ENCODE data around the gene DLGAP1.
A peak's percentile ranks its signal among the peaks of the same experiment; 100 is the strongest.

DLGAP1 gene

GRCh38 chr18:3593904-3594759 is 861.0 kb downstream of the DLGAP1 start:
- Histone ChIP-seq H3K4me2 (ENCODE audit: low read length) (peak overlapping the region; percentile 99), H3K36me3 (replicated peaks; ENCODE audit: low read depth, low read length) (peaks cover 15% of the 10 kb centered on the region), H3K4me1 (ENCODE audit: low read length) (peaks cover 71% of the 10 kb centered on the region), H4K20me1 (ENCODE audit: insufficient read depth, low read length) (no peaks in the 10 kb centered on the region), H3K27me3 (ENCODE audit: low read depth, low read length) (no peaks in the 10 kb centered on the region), H3K9me3 (ENCODE audit: insufficient read depth, low read length) (no peaks in the 10 kb centered on the region), H2AFZ (ENCODE audit: low read depth, low read length) (no peak overlapping the region), H3K27ac (ENCODE audit: low read length) (peak overlapping the region; percentile 99), H3K79me2 (ENCODE audit: low read length) (peaks cover 51% of the 10 kb centered on the region), H3K9ac (ENCODE audit: low read length) (peak overlapping the region; percentile 100), H3K4me3 (ENCODE audit: low read length) (peak overlapping the region; percentile 85)
- TF ChIP-seq EZH2phosphoT487 (IDR thresholded peaks at IDR 0.05; ENCODE audit: low read depth) (no peak), CTCF (IDR thresholded peaks at IDR 0.05; ENCODE audit: low read depth, low read length) (peak; percentile 72)

- Histone ChIP-seq H2AFZ (ENCODE audit: low read depth, low read length) (no peak overlapping the region), H3K4me2 (ENCODE audit: low read length) (peak overlapping the region; percentile 87), H3K4me1 (ENCODE audit: low read length) (peaks cover 73% of the 10 kb centered on the region), H4K20me1 (ENCODE audit: insufficient read depth, low read length) (no peaks in the 10 kb centered on the region), H3K9me3 (ENCODE audit: insufficient read depth, low read length) (no peaks in the 10 kb centered on the region), H3K27ac (ENCODE audit: low read length) (peak overlapping the region; percentile 99), H3K4me3 (ENCODE audit: low read length) (peak overlapping the region; percentile 85), H3K36me3 (replicated peaks; ENCODE audit: low read depth, low read length) (peaks cover 14% of the 10 kb centered on the region), H3K27me3 (ENCODE audit: low read depth, low read length) (no peaks in the 10 kb centered on the region), H3K79me2 (ENCODE audit: low read length) (peaks cover 44% of the 10 kb centered on the region), H3K9ac (ENCODE audit: low read length) (peak overlapping the region; percentile 100)
- TF ChIP-seq CTCF (IDR thresholded peaks at IDR 0.05; ENCODE audit: low read depth, low read length) (no peak), EZH2phosphoT487 (IDR thresholded peaks at IDR 0.05; ENCODE audit: low read depth) (no peak)
Observed at GRCh38 chr18:3593381-3593903, 861.7 kb downstream of the DLGAP1 start.

- H3K9ac ChIP-seq (ENCODE audit: low read length) = peak overlapping the region; percentile 100
- peaks cover 13% of the 10 kb centered on the region for H3K36me3 ChIP-seq (replicated peaks; ENCODE audit: low read depth, low read length)
- H3K4me3 ChIP-seq (ENCODE audit: low read length) = peak overlapping the region; percentile 85
- no peak overlapping the region for H2AFZ ChIP-seq (ENCODE audit: low read depth, low read length)
- H3K27me3 ChIP-seq (ENCODE audit: low read depth, low read length) = no peaks in the 10 kb centered on the region
- peaks cover 38% of the 10 kb centered on the region for H3K79me2 ChIP-seq (ENCODE audit: low read length)
- no peaks in the 10 kb centered on the region for H3K9me3 ChIP-seq (ENCODE audit: insufficient read depth, low read length)
- H3K27ac ChIP-seq (ENCODE audit: low read length) = peak overlapping the region; percentile 99
- TF ChIP-seq EZH2phosphoT487 (IDR thresholded peaks at IDR 0.05; ENCODE audit: low read depth) (no peak), CTCF (IDR thresholded peaks at IDR 0.05; ENCODE audit: low read depth, low read length) (no peak)
- H4K20me1 ChIP-seq (ENCODE audit: insufficient read depth, low read length) = no peaks in the 10 kb centered on the region
- peak overlapping the region; percentile 87 for H3K4me2 ChIP-seq (ENCODE audit: low read length)
- H3K4me1 ChIP-seq (ENCODE audit: low read length) = peaks cover 75% of the 10 kb centered on the region
Observed at GRCh38 chr18:3592864-3593263, 862.2 kb downstream of the DLGAP1 start.

GRCh38 chr18:3590096-3590630 is 864.9 kb downstream of the DLGAP1 start:
- no peaks in the 10 kb centered on the region for H3K27me3 ChIP-seq (ENCODE audit: low read depth, low read length)
- H3K9me3 ChIP-seq (ENCODE audit: insufficient read depth, low read length) = no peaks in the 10 kb centered on the region
- no peak overlapping the region for H3K4me3 ChIP-seq (ENCODE audit: low read length)
- H3K79me2 ChIP-seq (ENCODE audit: low read length) = peaks cover 16% of the 10 kb centered on the region
- no peaks in the 10 kb centered on the region for H4K20me1 ChIP-seq (ENCODE audit: insufficient read depth, low read length)
- H3K27ac ChIP-seq (ENCODE audit: low read length) = 0 out of 2 replicates have a peak overlapping the region, but pooled peaks have one; percentile 5
- H3K9ac ChIP-seq (ENCODE audit: low read length) = no peak overlapping the region
- H3K4me1 ChIP-seq (ENCODE audit: low read length) = peaks cover 72% of the 10 kb centered on the region
- no peak overlapping the region for H3K4me2 ChIP-seq (ENCODE audit: low read length)
- no peak overlapping the region for H2AFZ ChIP-seq (ENCODE audit: low read depth, low read length)
- TF ChIP-seq EZH2phosphoT487 (IDR thresholded peaks at IDR 0.05; ENCODE audit: low read depth) (no peak), CTCF (IDR thresholded peaks at IDR 0.05; ENCODE audit: low read depth, low read length) (no peak)
- no peaks in the 10 kb centered on the region for H3K36me3 ChIP-seq (replicated peaks; ENCODE audit: low read depth, low read length)
